Body of pancreas (tissue), 4 donors: ENCODE data around the gene EXOC7.

Source experiments
- CTCF ChIP-seq, 7 experiments: fragments of 450-650 bp in 4 of 7; fragments of 200-600 bp in 3 of 7; sonication (generic) in 3 of 7; IDR thresholded peaks; one replicate each; pipeline ENCODE4 v1.5.1; 2016 to 2019; ENCODE audit warnings: antibody characterized with exemption in 7 of 7
- POLR2A ChIP-seq, 3 donors: fragments of 450-650 bp; IDR thresholded peaks; one replicate each; pipeline ENCODE4 v1.6.1; 2016; ENCODE audit warnings: antibody characterized with exemption in 3 of 3, mild to moderate bottlenecking in 2 of 3

GRCh38 chr17:76134911-76135809, 31.6 kb upstream of the EXOC7 start:
- TF ChIP-seq CTCF (IDR thresholded peaks at IDR 0.05) (no peak), POLR2A (IDR thresholded peaks at IDR 0.05) (no peak)
